ES-I3 (cell line): ENCODE data around the gene FLACC1.
"Not testable (repeated sequence)": the region's sequence is repeated elsewhere in the genome, so short reads cannot be mapped to it uniquely, and the experiment has no call there.

Experiments
- H3K36me3 ChIP-seq: 2 replicates; pipeline ENCODE4 v1.6.1; 2013; ENCODE audit warnings: mild to moderate bottlenecking, low read length, control low read depth, moderate library complexity; ENCODE audit not compliant: insufficient read depth
- H3K4me1 ChIP-seq: 2 replicates; pipeline ENCODE4 v1.6.1; 2013; ENCODE audit warnings: mild to moderate bottlenecking, control low read depth, low read length; ENCODE audit not compliant: insufficient read depth
- H3K9ac ChIP-seq: 2 replicates; pipeline ENCODE4 v1.6.1; 2013; ENCODE audit warnings: low read depth, mild to moderate bottlenecking, low read length, moderate library complexity
- H3K9me3 ChIP-seq: 2 replicates; pipeline ENCODE4 v1.6.1; 2013; ENCODE audit warnings: mild to moderate bottlenecking, low read length, moderate library complexity; ENCODE audit not compliant: control insufficient read depth, insufficient read depth

FLACC1 gene

DNA sequence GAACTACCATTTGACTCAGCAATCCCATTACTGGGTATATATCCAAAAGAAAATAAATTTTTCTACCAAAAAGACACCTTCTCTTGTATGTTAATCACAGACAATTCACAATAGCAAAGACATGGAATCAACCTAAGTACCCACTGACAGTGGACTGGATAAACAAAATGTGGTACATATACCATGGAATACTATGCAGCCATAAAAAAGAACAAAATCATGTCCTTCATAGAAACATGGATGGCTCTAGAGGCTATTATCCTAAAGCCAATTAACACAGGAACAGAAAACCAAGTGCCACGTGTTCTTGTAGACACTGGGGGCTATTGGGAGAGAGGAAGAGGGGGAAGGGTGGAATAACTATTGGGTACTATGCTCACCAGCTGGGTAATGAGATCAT lies 27.7 kb downstream of the FLACC1 start:
- no peak overlapping the region for H3K9ac ChIP-seq
- H3K9me3 ChIP-seq = no peaks in the 10 kb centered on the region
- H3K36me3 ChIP-seq = no peaks in the 10 kb centered on the region
- no peaks in the 10 kb centered on the region for H3K4me1 ChIP-seq

DNA sequence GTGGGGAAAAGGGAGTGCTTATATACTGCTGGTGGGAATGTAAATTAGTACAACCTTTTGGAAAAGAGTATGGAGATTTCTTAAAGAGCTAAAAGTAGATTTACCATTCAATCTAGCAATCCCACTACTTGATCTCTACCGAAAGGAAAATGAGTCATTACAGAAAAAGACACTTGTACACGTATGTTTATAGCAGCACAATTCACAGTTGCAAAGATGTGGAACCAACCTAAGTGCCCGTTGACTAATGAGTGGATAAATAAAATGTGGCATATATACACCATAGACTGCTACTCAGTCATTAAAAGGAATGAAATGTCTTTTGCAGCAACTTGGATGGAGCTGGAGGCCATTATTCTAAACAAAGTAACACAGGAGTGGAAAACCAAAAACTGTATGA lies 29.5 kb downstream of the FLACC1 start:
- no peaks in the 10 kb centered on the region; the same call in 1 of the 2 replicates for H3K9me3 ChIP-seq
- no peaks in the 10 kb centered on the region for H3K36me3 ChIP-seq
- no peak overlapping the region for H3K9ac ChIP-seq
- H3K4me1 ChIP-seq = no peaks in the 10 kb centered on the region

DNA sequence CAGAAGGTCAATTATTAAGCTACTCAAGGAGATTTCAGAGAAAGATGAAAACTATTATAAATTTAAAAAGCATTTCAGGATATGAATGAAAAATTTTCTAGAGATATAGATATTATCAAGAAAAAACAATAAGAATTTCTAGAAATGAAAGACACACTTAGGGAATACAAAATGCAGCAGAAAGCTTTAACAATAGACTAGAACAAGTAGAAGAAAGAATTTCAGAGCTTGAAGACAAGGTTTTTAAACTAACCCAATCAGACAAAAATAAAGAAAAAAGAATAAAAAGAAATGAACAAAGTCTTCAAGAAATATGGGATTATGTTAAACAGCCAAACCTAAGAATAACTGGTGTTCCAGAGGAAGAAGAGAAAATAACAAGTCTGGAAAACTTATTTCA lies 34.4 kb downstream of the FLACC1 start:
- no peak overlapping the region for H3K9ac ChIP-seq
- H3K9me3 ChIP-seq = peaks cover 3% of the 10 kb centered on the region; the same call in 1 of the 2 replicates
- no peaks in the 10 kb centered on the region for H3K36me3 ChIP-seq
- H3K4me1 ChIP-seq = no peaks in the 10 kb centered on the region

DNA sequence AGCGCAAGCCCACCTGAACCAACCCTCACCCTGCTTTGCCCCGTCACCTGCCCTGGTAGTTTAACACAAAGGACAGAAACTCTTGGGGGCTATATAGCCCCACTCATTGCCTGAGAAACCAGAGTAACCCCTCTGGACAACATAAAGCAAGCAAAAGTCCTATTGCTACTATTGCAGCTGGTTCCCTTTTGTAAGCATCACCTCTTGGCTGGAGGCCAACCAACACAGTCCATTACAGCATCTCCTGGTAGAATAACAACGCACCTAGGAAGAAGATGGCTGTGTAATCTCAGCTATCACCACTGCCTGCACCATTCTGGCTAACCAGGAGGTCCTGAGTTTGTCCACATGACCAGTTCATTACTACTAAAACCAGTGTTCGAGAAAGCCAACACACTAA lies 36.4 kb downstream of the FLACC1 start:
- Histone ChIP-seq H3K4me1 (no peaks in the 10 kb centered on the region), H3K36me3 (no peaks in the 10 kb centered on the region), H3K9me3 (peaks cover 3% of the 10 kb centered on the region; the same call in 1 of the 2 replicates), H3K9ac (no peak overlapping the region)

DNA sequence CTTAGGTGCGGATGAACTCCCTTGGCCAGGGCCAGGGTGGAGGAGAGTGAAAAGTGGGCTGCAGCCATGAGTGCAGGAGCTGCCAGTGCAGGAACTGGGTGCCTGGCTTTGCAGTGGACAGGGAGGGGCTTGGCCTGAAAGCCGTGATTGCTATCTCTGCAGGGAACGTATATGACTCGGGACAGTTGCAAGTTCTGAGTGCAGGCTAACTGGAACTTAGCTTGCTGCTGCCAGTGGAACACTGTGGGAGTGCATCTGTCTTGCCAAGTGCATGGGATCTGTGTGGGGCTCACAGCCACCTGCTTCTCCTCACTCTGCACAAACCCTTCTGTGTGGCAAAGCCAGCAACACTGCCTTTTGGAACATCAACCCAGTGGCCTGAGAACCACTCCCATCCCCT lies 36.9 kb downstream of the FLACC1 start:
- H3K4me1 ChIP-seq = no peaks in the 10 kb centered on the region
- peaks cover 3% of the 10 kb centered on the region; the same call in 1 of the 2 replicates for H3K9me3 ChIP-seq
- no peak overlapping the region for H3K9ac ChIP-seq
- H3K36me3 ChIP-seq = no peaks in the 10 kb centered on the region

DNA sequence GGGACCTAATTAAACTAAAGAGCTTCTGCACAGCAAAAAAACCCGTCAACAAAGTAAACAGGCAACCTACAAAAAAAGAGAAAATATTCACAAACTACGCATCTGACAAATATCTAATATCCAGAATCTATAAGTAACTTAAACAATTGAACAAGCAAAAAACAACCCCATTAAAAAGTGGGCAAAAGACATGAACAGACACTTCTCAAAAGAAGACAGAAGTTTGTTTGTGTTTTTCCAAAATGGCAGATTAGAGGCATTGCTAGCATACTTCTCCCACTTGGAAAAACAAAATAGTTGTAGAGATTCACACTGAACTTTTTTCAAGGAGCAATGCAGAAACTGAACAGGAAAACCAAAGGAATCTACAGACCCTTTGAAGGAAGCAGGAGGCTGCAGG lies 37.6 kb downstream of the FLACC1 start:
- Histone ChIP-seq H3K9ac (no peak overlapping the region), H3K9me3 (peaks cover 3% of the 10 kb centered on the region; the same call in 1 of the 2 replicates), H3K4me1 (no peaks in the 10 kb centered on the region), H3K36me3 (no peaks in the 10 kb centered on the region)

DNA sequence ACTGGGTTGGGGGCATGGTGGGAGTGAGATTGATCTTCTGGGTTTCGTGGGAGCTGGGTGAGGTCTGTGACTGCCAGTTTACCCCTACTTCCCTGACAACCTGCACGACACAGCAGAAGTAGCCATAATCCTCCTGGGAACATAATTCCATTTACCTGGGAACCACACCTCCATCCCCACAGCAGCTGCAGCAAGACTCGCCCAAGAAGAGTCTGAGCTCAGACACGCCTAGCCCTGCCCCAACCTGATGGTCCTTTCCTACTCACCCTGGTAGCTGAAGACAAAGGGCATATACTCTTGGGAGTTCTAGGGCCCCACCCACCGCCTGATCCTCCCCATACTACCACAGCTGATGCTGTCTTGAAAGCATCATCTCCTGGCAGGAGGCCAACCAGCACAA lies 43.8 kb downstream of the FLACC1 start:
- H3K9me3 ChIP-seq = no peaks in the 10 kb centered on the region
- H3K4me1 ChIP-seq = no peaks in the 10 kb centered on the region
- H3K9ac ChIP-seq = no peak overlapping the region
- no peaks in the 10 kb centered on the region for H3K36me3 ChIP-seq

DNA sequence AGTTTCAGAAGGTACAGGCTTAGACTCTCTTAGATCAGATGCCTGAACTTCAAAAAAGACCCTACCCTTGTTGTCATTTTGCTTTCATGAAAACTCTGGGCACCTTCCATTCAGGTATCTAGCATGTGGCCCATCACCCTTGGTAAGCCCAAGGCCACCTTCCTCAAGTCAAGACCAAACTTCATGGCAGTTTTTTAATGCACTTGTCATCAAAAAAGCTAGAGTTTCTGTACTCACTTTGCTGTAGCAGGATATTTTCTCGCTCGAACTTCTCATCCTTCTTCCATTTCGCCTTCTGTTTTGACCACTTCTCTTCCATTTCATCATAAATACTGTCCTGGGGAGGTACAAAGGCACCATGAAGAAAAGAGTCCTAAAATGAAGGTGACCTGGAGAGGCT lies 48.2 kb downstream of the FLACC1 start:
- no peaks in the 10 kb centered on the region for H3K4me1 ChIP-seq
- H3K9me3 ChIP-seq = no peaks in the 10 kb centered on the region
- no peak overlapping the region for H3K9ac ChIP-seq
- no peaks in the 10 kb centered on the region for H3K36me3 ChIP-seq

DNA sequence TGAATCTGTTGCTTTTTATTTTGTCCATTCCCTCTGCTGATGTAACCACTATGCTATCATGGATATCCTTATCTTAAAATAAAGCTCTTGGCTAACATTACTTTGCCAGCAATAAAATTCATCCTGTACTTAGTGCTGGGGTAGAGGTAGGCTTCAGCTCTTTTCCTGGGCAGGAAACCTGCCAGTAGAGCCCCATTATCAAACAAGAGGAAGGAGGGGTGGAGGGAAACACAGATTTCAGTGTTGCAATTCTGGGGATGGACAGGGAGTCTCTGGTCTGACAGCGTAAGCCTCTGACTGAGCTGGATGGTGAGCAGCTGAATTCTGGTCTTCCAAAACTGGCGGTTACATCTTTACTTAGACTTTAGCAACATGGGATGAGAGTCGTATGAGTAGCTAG lies 49.3 kb downstream of the FLACC1 start:
- H3K36me3 ChIP-seq = no peaks in the 10 kb centered on the region
- no peak overlapping the region for H3K9ac ChIP-seq
- H3K4me1 ChIP-seq = no peaks in the 10 kb centered on the region
- no peaks in the 10 kb centered on the region for H3K9me3 ChIP-seq

DNA sequence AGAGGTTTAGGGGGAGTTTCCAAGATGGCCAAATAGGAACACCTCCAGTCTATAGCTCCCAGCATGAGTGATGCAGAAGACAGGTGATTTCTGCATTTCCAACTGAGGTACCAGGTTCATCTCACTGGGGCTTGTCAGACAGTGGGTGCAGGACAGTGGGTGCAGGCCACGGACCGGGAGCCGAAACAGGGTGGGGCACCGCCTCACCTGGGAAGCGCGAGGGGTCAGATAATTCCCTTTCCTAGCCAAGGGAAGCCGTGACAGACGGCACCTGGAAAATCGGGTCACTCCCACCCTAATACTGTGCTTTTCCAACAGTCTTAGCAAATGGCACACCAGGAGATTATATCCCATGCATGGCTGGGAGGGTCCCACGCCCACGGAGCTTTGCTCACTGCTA lies 57.2 kb downstream of the FLACC1 start:
- H3K36me3 ChIP-seq, H3K9me3 ChIP-seq, H3K4me1 ChIP-seq, H3K9ac ChIP-seq: not testable (repeated sequence)

DNA sequence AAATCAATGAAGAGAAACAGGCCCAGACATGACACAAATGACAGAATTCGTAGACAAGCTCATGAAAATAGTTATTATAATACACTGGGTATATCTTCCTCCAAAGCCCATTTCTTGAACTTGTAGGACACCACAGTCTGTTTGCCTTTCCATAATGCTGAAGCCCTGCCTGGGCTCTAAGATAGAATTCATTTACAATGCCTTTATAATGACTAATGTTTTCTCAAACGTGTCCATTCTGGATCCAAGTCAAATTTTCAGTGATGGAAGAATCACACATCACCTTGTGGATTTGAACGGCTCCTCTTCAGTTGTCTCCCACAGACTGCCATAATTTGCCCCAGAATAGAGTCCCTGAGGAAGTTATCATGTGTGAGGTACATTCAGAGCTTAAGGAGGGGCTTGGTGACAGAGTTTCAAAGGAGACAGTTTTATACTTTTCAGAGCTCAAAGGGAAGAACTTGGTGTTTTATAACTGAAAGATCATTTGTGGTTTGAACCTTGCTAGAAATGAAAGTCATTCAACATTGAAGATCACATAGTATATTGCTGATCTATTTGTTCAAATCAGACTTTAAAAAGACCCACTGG lies 58.6 kb downstream of the FLACC1 start:
- Histone ChIP-seq H3K9ac (no peak overlapping the region), H3K9me3 (no peaks in the 10 kb centered on the region; the same call in 1 of the 2 replicates), H3K36me3 (no peaks in the 10 kb centered on the region), H3K4me1 (no peaks in the 10 kb centered on the region)

DNA sequence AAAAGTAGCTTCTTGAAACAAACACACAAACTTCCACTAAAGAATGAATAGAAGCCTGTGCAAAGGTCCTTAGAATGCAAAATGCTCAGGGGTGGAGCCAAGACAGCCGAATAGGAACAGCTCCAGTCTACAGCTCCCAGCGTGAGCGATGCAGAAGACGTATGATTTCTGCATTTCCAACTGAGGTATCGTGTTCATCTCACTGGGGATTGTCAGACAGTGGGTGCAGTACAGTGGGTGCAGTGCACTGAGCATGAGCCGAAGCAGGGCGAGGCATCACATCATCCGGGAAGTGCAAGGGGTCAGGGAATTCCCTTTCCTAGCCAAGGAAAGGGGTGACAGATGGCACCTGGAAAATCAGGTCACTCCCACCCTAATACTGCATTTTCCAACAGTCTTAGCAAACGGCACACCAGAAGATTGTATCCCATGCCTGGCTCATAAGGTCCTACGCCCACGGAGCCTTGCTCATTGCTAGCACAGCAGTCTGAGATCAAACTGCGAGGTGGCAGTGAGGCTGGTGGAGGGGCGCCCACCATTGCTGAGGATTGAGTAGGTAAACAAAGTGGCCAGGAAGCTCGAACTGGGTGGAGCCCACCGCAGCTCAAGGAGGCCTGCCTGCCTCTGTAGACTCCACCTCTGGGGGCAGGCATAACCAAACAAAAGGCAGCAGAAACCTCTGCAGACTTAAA lies 66.5 kb downstream of the FLACC1 start:
- not testable (repeated sequence) for H3K9ac ChIP-seq, H3K36me3 ChIP-seq, H3K4me1 ChIP-seq, H3K9me3 ChIP-seq

DNA sequence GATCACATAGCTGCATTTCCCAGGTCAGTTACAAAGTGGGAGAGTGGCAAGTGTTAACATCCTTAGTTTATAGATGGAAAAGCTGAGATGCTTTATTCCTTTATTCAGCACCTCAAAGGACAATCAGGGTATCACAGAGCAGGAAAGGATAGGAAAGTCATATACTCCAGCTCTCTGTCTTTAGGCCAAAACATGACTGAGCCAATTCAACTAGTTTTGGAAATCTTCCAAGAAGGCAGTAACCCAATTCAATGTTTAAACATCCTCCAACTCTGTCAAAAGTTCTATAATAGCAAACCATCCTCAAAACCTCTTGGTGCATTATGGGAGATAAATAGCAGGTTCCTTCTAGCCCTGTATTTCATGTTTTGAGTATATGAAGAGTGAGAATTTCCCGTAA lies 71.6 kb downstream of the FLACC1 start:
- peaks cover 19% of the 10 kb centered on the region for H3K36me3 ChIP-seq
- no peak overlapping the region for H3K9ac ChIP-seq
- H3K9me3 ChIP-seq = no peaks in the 10 kb centered on the region; the same call in 1 of the 2 replicates
- no peaks in the 10 kb centered on the region for H3K4me1 ChIP-seq

DNA sequence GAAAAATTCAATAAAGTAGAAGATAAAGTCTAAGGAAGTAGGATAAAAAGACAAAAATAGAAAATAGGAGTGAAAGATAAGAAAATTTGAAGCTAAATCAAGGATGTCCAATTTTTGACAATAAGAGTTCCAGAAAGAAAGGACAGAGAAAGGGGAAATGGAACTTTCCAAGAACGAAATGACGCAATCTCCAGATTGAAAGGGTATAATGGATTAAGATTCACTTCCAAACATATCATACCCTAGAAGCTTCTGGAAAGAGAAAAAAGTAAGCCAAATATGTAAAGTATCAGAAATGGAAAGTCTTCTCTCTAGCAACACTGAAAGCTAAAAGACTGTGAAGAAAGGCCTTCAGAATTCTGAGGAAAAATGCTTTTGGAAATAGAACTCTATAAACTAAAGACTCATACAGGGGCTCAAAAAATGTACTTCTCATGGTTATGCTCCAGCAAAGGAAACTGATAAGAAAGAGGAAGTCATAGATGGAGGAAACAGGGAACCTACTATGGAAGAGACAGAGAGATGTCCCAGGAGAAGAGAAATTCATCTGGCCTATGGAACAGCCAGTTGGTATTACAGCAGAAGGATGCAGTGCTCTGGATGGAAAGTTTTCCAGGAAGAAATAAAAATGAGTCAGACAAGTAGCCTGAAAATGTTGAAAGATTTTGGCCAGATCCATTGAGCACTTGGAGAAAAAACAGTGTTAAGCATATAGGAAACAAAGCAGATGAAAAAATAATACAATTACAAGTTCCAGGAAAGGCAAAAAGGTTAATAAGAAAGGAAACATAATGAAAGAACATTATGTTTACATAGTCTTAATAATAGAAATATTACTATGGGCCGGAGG lies 76.7 kb downstream of the FLACC1 start:
- Histone ChIP-seq H3K9me3 (no peaks in the 10 kb centered on the region), H3K9ac (no peak overlapping the region), H3K36me3 (peaks cover 16% of the 10 kb centered on the region), H3K4me1 (no peaks in the 10 kb centered on the region)

DNA sequence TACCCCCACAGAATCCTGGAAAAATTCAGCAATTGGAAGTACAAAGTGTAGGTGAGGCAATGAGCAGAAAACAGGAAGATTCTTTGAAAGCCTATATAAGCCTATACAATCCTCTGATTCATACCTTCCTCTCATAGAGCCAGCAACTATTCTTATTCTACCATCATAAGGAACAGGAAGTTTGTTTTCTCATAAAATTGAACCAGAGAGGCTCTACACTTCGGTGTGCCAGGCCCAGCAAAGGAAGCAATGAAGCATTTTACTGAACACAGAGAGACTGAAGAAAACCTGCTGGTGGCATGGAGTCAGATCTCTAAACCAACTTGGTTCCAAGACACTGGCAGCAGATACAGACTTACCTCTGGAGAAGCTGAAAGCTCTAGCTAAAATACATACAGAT lies 78.1 kb downstream of the FLACC1 start:
- no peak overlapping the region for H3K9ac ChIP-seq
- no peaks in the 10 kb centered on the region for H3K4me1 ChIP-seq
- peaks cover 8% of the 10 kb centered on the region for H3K36me3 ChIP-seq
- H3K9me3 ChIP-seq = no peaks in the 10 kb centered on the region
